PC-3 (cell line): ENCODE measurements around the gene ZSCAN31. TPM values are rescaled to one million over a fixed set of nuclear protein-coding genes. Genes with fewer than 3 reads are reported as not detected.

ENCODE experiments used
- ATAC-seq: fragments of 200-7000 bp; cut with Tn5 transposase; 2 replicates; pipeline ENCODE4 v1.9.1; 2020; ENCODE audit warnings: mild to moderate bottlenecking, moderate library complexity
- BruUV-seq: library from RNA; stranded (reverse); fragments of 400-500 nt; replicated peaks from 2 replicates; lab custom pipeline; 2021; lab: Mats Ljungman, UMichigan
- CTCF ChIA-PET: fragments of 300-600 bp; sonication (Branson Sonifier 250); formaldehyde crosslinking; loops from one replicate; lab custom pipeline; 2022; ENCODE audit warnings: antibody characterized with exemption; lab: Charles Lee
- POLR2A ChIA-PET: fragments of 300-600 bp; sonication (Branson Sonifier 250); formaldehyde crosslinking; loops from one replicate; lab custom pipeline; 2022; ENCODE audit warnings: antibody characterized with exemption; ENCODE audit not compliant: unreplicated experiment; lab: Charles Lee
- DNase-seq: peaks from one replicate; pipeline ENCODE4 v3.0.0-alpha.2; 2015
- H2AFZ ChIP-seq: fragments of 300-600 bp; sonication (generic); 2 replicates; pipeline ENCODE4 v1.6.0; 2016; ENCODE audit warnings: antibody characterized with exemption, low read length
- H3F3A ChIP-seq: fragments of 300-600 bp; sonication (generic); one replicate; pipeline ENCODE4 v1.6.0; 2017; ENCODE audit warnings: antibody characterized with exemption, low read length, control low read depth, mild to moderate bottlenecking; ENCODE audit not compliant: unreplicated experiment
- H3K27ac ChIP-seq: fragments of 300-600 bp; sonication (generic); 2 replicates; pipeline ENCODE4 v1.5.1; 2016; ENCODE audit warnings: mild to moderate bottlenecking, low read length
- H3K27me3 ChIP-seq: fragments of 300-600 bp; sonication (generic); 2 replicates; pipeline ENCODE4 v1.6.1; 2016; ENCODE audit warnings: low read length, mixed read lengths
- H3K36me3 ChIP-seq: fragments of 300-600 bp; sonication (generic); 2 replicates; pipeline ENCODE4 v1.6.1; 2016; ENCODE audit warnings: low read depth, mixed run types, low read length, mixed read lengths
- H3K4me1 ChIP-seq: fragments of 300-600 bp; sonication (generic); 2 replicates; pipeline ENCODE4 v1.5.1; 2016; ENCODE audit warnings: low read length; ENCODE audit not compliant: insufficient read depth
- H3K4me2 ChIP-seq: fragments of 300-600 bp; sonication (generic); 2 replicates; pipeline ENCODE4 v1.6.0; 2016; ENCODE audit warnings: low read length
- H3K4me3 ChIP-seq: fragments of 300-600 bp; sonication (generic); 2 replicates; pipeline ENCODE4 v1.5.1; 2016; ENCODE audit warnings: mild to moderate bottlenecking, low read length, mixed read lengths
- H3K79me2 ChIP-seq: fragments of 300-600 bp; sonication (generic); 2 replicates; pipeline ENCODE4 v1.6.1; 2017; ENCODE audit warnings: low read length, mixed read lengths
- H3K9ac ChIP-seq: fragments of 300-600 bp; sonication (generic); 2 replicates; pipeline ENCODE4 v1.6.0; 2016; ENCODE audit warnings: mild to moderate bottlenecking, low read length
- H3K9me2 ChIP-seq: fragments of 300-600 bp; sonication (generic); replicated peaks from 2 replicates; pipeline ENCODE4 v1.6.1; 2016; ENCODE audit warnings: mixed run types, low read length, mixed read lengths
- H3K9me3 ChIP-seq: fragments of 300-600 bp; sonication (generic); 2 replicates; pipeline ENCODE4 v1.6.1; 2016; ENCODE audit warnings: low read length, mixed read lengths
- H4K20me1 ChIP-seq: fragments of 300-600 bp; sonication (generic); 2 replicates; pipeline ENCODE4 v1.6.1; 2016; ENCODE audit warnings: low read length, mixed read lengths
- EZH2 ChIP-seq: fragments of 300-600 bp; sonication (generic); IDR thresholded peaks from one replicate; pipeline ENCODE4 v1.6.1; 2017; ENCODE audit warnings: antibody characterized with exemption, mild to moderate bottlenecking, low read length; ENCODE audit not compliant: unreplicated experiment
- EZH2phosphoT487 ChIP-seq: fragments of 300-600 bp; sonication (generic); IDR thresholded peaks from 2 replicates; pipeline ENCODE4 v1.6.1; 2018; ENCODE audit warnings: mild to moderate bottlenecking, antibody characterized with exemption, low read length, borderline replicate concordance
- intact Hi-C: fragments of 100-400 bp; cut with micrococcal nuclease; formaldehyde crosslinking; loops from 2 replicates; pipeline ENCODE4 v1.9.0; 2023
- total RNA-seq: library from RNA; depleted of rRNA; stranded (reverse); fragments of >200 nt; gene quantifications from 2 replicates; pipeline ENCODE4 v1.2.3, GENCODE V29; 2014
- TF ChIP-seq, protein P1 (sequence below): fragments of 300-600 bp; sonication (generic); conservative IDR thresholded peaks from 2 replicates; pipeline ENCODE4 v1.5.1; 2017; ENCODE audit warnings: antibody characterized with exemption, low read depth, mild to moderate bottlenecking, low read length

Gene ZSCAN31
- total RNA-seq, 1 experiment from 2014 or later = 16.9 TPM

DNA sequence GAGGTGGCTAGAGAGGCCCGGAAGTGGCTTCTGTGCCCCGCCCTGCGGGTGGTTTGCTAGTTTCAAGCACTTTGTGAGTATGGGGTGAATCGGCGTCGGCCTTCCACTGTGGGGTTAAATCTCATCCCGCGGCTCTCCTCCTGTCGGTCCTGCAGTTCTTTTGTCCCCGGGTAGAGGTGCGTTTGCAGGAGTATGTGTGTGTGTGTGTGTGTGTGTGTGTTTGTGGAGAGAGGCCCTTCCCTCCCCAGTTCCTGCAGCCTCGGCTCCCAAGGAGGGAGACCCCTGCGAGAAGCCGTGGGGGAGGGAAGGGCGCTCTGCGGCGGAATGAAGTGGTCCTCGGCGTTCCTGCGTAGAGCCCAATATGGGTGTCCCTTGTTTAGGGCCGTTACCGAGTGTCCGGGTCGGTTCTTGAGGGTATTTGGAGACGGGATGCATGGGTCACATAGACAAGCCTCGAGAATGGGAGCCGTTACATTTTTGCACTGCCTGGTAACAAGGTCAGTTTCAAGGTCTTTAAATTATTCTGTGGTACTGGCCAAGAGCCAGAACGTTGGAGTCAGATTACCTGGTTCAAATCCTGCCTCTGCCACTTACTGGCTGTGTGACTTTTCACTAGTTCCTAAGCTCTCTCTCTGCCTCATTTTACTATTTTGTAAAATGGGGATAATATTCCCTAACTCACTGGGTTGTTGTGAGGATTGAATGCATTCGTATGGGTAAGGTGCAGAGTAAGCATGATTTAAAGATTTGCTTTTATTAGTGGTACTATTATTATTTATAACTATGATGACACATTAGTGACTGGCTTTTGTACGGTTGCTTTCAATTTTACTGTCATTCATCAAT, 14.2 kb upstream of the ZSCAN31 start, which contains the start of gene ZKSCAN3:
ZKSCAN3 (plus strand) TSS at position 56 of the 846 bp plus-strand sequence. CDS start 9,640 bp downstream, outside the sequence.
- H3K27ac ChIP-seq = peak within 1 kb of the TSS; percentile 49
- H3K4me2 ChIP-seq = peak within 1 kb of the TSS; percentile 94
- H3K9ac ChIP-seq = peak within 1 kb of the TSS; percentile 75
- no peaks in the 10 kb centered on the region for H3F3A ChIP-seq
- TF ChIP-seq EZH2phosphoT487 (no peak), EZH2 (no peak)
- TF ChIP-seq, protein P1, sequence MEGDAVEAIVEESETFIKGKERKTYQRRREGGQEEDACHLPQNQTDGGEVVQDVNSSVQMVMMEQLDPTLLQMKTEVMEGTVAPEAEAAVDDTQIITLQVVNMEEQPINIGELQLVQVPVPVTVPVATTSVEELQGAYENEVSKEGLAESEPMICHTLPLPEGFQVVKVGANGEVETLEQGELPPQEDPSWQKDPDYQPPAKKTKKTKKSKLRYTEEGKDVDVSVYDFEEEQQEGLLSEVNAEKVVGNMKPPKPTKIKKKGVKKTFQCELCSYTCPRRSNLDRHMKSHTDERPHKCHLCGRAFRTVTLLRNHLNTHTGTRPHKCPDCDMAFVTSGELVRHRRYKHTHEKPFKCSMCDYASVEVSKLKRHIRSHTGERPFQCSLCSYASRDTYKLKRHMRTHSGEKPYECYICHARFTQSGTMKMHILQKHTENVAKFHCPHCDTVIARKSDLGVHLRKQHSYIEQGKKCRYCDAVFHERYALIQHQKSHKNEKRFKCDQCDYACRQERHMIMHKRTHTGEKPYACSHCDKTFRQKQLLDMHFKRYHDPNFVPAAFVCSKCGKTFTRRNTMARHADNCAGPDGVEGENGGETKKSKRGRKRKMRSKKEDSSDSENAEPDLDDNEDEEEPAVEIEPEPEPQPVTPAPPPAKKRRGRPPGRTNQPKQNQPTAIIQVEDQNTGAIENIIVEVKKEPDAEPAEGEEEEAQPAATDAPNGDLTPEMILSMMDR = no peak
- TSS peak; percentile 80 for BruUV-seq
- peak; percentile 75 for ATAC-seq
- CTCF ChIA-PET = interaction anchor here (1.2 kb wide), 1 partner anchor 33 kb away, joined by 3 read pairs; no protein-coding TSS in a partner anchor
- H3K79me2 ChIP-seq = peaks cover 46% of the 10 kb centered on the region
- no peaks in the 10 kb centered on the region for H3K9me2 ChIP-seq
- peak within 1 kb of the TSS; percentile 84 for H3K4me3 ChIP-seq
- DNase-seq = peak; percentile 82
- intact Hi-C loops = loop anchor here (2.0 to 10.0 kb wide), 2 partner anchors 83 to 445 kb away; partner anchors contain the start of gene ZSCAN26
- H3K9me3 ChIP-seq = no peaks in the 10 kb centered on the region
- H3K4me1 ChIP-seq = peaks cover 33% of the 10 kb centered on the region
- POLR2A ChIA-PET = interaction anchor here (0.6 kb wide), 3 partner anchors 226 to 1218 kb away, joined by 3 read pairs; partner anchors contain the start of gene ZSCAN16
- H4K20me1 ChIP-seq = no peaks in the 10 kb centered on the region
- peak within 1 kb of the TSS; percentile 100 for H2AFZ ChIP-seq
- no peaks in the 10 kb centered on the region for H3K36me3 ChIP-seq
- no peaks in the 10 kb centered on the region for H3K27me3 ChIP-seq

DNA sequence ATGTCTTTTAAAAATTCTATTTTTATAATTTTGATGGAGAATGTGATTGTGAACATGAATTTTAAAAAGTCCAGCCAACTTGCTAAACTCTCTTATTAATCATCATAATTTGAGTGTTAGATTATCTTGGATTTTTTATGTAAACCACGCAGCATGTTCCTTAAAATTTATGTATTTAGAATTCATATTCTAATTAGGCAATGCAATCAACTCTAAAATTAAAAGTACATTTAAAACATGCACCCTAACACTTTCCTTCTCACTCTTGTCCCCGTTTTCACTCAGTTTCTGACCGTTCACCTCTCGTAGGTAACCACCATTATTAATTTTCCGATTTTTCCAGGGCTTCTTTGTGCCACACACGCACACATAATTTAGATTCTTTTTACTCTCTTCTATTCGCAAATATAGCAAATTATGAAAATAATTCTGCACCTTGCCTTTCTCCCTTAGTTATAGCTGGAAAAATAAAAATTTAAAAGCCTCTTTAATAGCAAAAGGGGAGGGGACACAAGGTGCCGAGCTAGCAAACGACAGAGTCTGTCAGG, 13.5 kb upstream of the ZSCAN31 start:
- Histone ChIP-seq H3K4me3 (peak overlapping the region; percentile 84), H3K4me2 (peak overlapping the region; percentile 94), H3F3A (no peaks in the 10 kb centered on the region), H3K36me3 (no peaks in the 10 kb centered on the region), H3K27me3 (no peaks in the 10 kb centered on the region), H3K27ac (no peak overlapping the region), H3K9me2 (no peaks in the 10 kb centered on the region), H3K9ac (peak overlapping the region; percentile 75), H3K4me1 (peaks cover 26% of the 10 kb centered on the region), H2AFZ (peak overlapping the region; percentile 100), H4K20me1 (no peaks in the 10 kb centered on the region), H3K9me3 (no peaks in the 10 kb centered on the region), H3K79me2 (peaks cover 41% of the 10 kb centered on the region)
- TF ChIP-seq, protein P1 = no peak
- no peak for TF ChIP-seq EZH2phosphoT487
- ATAC-seq (no peak), DNase-seq (no peak)
- intact Hi-C loops = loop anchor here (2.0 kb wide), 1 partner anchor 83 kb away; the partner anchor contains the start of gene ZSCAN26
- ChIA-PET CTCF (no interaction called here), POLR2A (interaction anchor here (0.6 kb wide), 2 partner anchors 355 to 1217 kb away, joined by 3 read pairs; no protein-coding TSS in a partner anchor)
- BruUV-seq = no TSS peak
